ENCODE data around the gene MAD1L1. TPM values are rescaled to one million over a fixed set of nuclear protein-coding genes. Genes with fewer than 3 reads are reported as not detected.

The MAD1L1 gene
- total RNA-seq, 1 experiment from 2014 or later: 46.7 TPM

DNA sequence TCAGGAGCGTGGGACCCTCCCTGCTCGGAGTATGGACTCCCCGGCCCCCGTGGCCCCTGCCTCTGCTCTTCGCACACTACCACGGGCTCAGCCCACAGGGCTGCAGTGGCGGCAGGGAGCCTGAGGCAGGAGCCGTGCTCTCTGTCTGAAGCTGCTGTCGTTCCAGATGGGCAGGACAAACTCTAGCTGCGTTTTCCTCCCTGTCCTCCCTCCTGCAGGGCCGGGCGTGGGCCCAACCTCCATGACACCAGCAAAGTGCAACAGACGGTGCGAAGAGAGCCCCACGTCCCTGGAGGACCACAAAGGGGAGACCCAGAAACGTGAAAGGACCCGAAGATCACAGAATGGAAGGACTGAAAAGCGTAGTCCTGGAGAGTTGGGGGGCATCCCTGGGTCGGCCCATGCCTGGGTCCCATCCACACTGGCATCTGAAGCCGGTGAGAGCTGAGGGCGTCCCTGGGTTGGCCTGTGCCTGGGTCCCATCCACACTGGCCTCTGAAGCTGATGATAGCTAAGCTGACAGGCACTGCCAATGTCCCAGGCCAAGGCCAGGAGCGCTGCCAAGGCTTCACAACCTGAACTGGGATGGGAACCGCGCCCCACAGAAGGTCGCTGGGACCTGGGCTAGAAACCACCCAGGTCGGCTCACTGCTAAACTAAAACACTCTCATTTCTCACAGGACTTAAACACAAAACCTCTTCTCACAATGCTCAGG is 267.0 kb downstream of the MAD1L1 start:
- intact Hi-C loops (cut with micrococcal nuclease; ENCODE audit: unreplicated experiment): no loop called here
- H3K4me3 ChIP-seq (ENCODE audit: low read depth, low read length, poor library complexity, severe bottlenecking): no peak overlapping the region
- TF ChIP-seq, protein P1, sequence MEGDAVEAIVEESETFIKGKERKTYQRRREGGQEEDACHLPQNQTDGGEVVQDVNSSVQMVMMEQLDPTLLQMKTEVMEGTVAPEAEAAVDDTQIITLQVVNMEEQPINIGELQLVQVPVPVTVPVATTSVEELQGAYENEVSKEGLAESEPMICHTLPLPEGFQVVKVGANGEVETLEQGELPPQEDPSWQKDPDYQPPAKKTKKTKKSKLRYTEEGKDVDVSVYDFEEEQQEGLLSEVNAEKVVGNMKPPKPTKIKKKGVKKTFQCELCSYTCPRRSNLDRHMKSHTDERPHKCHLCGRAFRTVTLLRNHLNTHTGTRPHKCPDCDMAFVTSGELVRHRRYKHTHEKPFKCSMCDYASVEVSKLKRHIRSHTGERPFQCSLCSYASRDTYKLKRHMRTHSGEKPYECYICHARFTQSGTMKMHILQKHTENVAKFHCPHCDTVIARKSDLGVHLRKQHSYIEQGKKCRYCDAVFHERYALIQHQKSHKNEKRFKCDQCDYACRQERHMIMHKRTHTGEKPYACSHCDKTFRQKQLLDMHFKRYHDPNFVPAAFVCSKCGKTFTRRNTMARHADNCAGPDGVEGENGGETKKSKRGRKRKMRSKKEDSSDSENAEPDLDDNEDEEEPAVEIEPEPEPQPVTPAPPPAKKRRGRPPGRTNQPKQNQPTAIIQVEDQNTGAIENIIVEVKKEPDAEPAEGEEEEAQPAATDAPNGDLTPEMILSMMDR (conservative IDR thresholded peaks at IDR 0.05; ENCODE audit: low read depth, low read length): no peak
- no peak for TF ChIP-seq EZH2 (IDR thresholded peaks at IDR 0.05; ENCODE audit: borderline replicate concordance, low read depth, low read length, poor library complexity, severe bottlenecking)
- H3K27me3 ChIP-seq (replicated peaks; ENCODE audit: insufficient read depth, low read depth, low read length, poor library complexity): no peaks in the 10 kb centered on the region
- no peaks in the 10 kb centered on the region for H3K9me3 ChIP-seq (ENCODE audit: low read depth, low read length, poor library complexity, severe bottlenecking)
- CTCF ChIA-PET: no interaction called here
- H3K27ac ChIP-seq (ENCODE audit: low read depth, low read length, poor library complexity, severe bottlenecking): no peak overlapping the region
- DNase-seq (ENCODE audit: low spot score): no peak
- no peaks in the 10 kb centered on the region for H3K4me1 ChIP-seq (ENCODE audit: insufficient read depth, low read length, poor library complexity, severe bottlenecking)
- H3K36me3 ChIP-seq (ENCODE audit: insufficient read depth, low read length, poor library complexity, severe bottlenecking): no peaks in the 10 kb centered on the region
- BruUV-seq (replicated peaks): no TSS peak
- POLR2A ChIA-PET (ENCODE audit: low non-redundant PET): no interaction called here

DNA sequence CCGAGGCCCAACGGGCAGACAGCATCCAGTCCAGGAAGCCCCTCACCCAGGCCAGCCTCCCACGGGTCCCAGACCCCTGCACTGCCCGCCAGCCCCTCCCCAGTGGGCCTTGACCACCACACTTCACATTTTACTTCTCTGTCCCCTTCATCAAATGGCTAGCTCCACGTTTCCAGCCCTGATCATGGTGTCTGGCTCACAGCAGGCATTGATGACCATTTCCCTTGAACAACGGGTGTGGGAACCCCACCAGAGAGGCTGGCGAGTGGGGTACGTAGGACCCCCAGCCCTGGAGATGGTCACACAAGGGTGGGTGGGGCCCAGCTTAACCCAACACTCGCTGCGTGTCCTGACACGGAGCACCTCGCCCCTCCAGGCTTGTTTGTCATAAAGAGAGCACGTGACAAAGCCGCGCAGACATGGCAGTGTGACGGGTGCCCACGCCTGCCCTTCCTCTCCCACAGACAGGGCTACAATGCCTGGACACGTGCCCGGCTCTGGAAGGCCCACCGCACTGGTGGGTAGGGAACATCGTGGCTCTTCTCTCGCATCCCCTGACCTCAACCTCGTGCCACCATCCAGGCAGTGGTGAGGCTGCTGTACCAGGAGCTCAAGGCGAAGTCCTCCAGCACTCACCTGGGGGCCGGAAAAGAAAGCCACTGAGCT is 267.7 kb downstream of the MAD1L1 start:
- Histone ChIP-seq H3K9me3 (ENCODE audit: low read depth, low read length, poor library complexity, severe bottlenecking) (no peaks in the 10 kb centered on the region), H3K4me3 (ENCODE audit: low read depth, low read length, poor library complexity, severe bottlenecking) (no peak overlapping the region), H3K27me3 (replicated peaks; ENCODE audit: insufficient read depth, low read depth, low read length, poor library complexity) (no peaks in the 10 kb centered on the region), H3K36me3 (ENCODE audit: insufficient read depth, low read length, poor library complexity, severe bottlenecking) (no peaks in the 10 kb centered on the region), H3K27ac (ENCODE audit: low read depth, low read length, poor library complexity, severe bottlenecking) (no peak overlapping the region), H3K4me1 (ENCODE audit: insufficient read depth, low read length, poor library complexity, severe bottlenecking) (no peaks in the 10 kb centered on the region)
- ChIA-PET CTCF (no interaction called here), POLR2A (ENCODE audit: low non-redundant PET) (no interaction called here)
- BruUV-seq (replicated peaks): no TSS peak
- intact Hi-C loops (cut with micrococcal nuclease; ENCODE audit: unreplicated experiment): no loop called here
- TF ChIP-seq EZH2 (IDR thresholded peaks at IDR 0.05; ENCODE audit: borderline replicate concordance, low read depth, low read length, poor library complexity, severe bottlenecking): no peak
- TF ChIP-seq, protein P1 (conservative IDR thresholded peaks at IDR 0.05; ENCODE audit: low read depth, low read length): no peak
- no peak for DNase-seq (ENCODE audit: low spot score)

DNA sequence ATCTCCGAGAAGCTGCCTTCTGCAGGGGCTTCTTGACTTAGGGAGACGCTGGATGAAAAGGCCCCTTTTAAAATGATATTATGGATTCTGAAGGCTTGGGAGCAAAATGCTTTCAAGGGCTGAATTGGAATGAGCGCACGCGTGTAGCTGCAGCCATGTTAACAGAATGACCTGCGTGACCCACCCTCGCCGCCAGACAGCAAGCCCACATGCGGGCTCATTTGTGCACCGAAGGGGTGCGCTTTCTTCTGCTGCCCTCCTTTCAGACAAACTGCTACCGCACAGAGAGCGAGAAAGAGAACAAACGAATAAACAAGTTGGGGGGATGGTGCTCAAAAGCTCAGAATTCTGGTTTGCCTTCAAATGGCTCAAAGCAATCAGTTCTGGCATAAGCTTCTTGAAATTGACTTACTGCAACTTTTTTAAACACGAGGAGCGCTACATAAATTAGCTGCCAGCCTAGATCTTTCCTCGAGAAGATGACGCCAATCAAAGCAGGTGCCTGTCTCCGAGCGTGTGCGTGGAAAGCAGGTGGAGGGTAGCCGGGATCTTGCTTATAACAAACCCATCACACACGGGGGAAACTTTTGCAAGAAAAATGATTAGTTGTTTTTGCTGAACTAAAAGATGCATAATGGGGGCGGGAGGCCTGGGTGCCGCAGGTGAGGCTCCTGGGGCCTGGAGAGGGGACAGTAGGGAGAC is 268.4 kb downstream of the MAD1L1 start:
- POLR2A ChIA-PET (ENCODE audit: low non-redundant PET): no interaction called here
- H3K27ac ChIP-seq (ENCODE audit: low read depth, low read length, poor library complexity, severe bottlenecking): no peak overlapping the region

More for the DNA sequence above, 268.4 kb downstream of the MAD1L1 start:
- TF ChIP-seq EZH2 (IDR thresholded peaks at IDR 0.05; ENCODE audit: borderline replicate concordance, low read depth, low read length, poor library complexity, severe bottlenecking): no peak
- TF ChIP-seq, protein P1 (conservative IDR thresholded peaks at IDR 0.05; ENCODE audit: low read depth, low read length): no peak
- no peak for DNase-seq (ENCODE audit: low spot score)
- H3K4me3 ChIP-seq (ENCODE audit: low read depth, low read length, poor library complexity, severe bottlenecking): no peak overlapping the region
- H3K27me3 ChIP-seq (replicated peaks; ENCODE audit: insufficient read depth, low read depth, low read length, poor library complexity): no peaks in the 10 kb centered on the region
- no peaks in the 10 kb centered on the region for H3K4me1 ChIP-seq (ENCODE audit: insufficient read depth, low read length, poor library complexity, severe bottlenecking)
- no peaks in the 10 kb centered on the region for H3K36me3 ChIP-seq (ENCODE audit: insufficient read depth, low read length, poor library complexity, severe bottlenecking)
- BruUV-seq (replicated peaks): no TSS peak
- no peaks in the 10 kb centered on the region for H3K9me3 ChIP-seq (ENCODE audit: low read depth, low read length, poor library complexity, severe bottlenecking)
- CTCF ChIA-PET: no interaction called here
- intact Hi-C loops (cut with micrococcal nuclease; ENCODE audit: unreplicated experiment): no loop called here
